Left lung (tissue), 10 donors: ENCODE measurements around the gene XCL2. TPM values are rescaled to one million over a fixed set of nuclear protein-coding genes. Genes with fewer than 3 reads are reported as not detected.

Source experiments
- ATAC-seq: fragments of 200-7000 bp; cut with Tn5 transposase; one replicate; pipeline ENCODE4 v1.9.1; 2020; ENCODE audit warnings: moderate library complexity
- DNase-seq, 4 donors: peaks; one replicate each; pipeline ENCODE4 v3.0.0-alpha.2; 2013 to 2020
- H3K27ac ChIP-seq, 2 donors: fragments of 200-600 bp; sonication (generic) in 1 of 2; one replicate each; pipeline versions ENCODE4 v1.5.0 to v1.8.0; 2020 to 2021
- H3K27me3 ChIP-seq, 2 donors: fragments of 200-600 bp; sonication (generic) in 1 of 2; one replicate each; pipeline versions ENCODE4 v1.5.0 to v1.8.0; 2020 to 2021
- H3K36me3 ChIP-seq, 2 donors: fragments of 200-600 bp; sonication (generic) in 1 of 2; one replicate each; pipeline versions ENCODE4 v1.5.0 to v1.8.0; 2020 to 2021
- H3K4me1 ChIP-seq, 2 donors: fragments of 200-600 bp; one replicate each; pipeline ENCODE4 v1.8.0; 2021
- H3K4me3 ChIP-seq, 2 donors: fragments of 200-600 bp; sonication (generic) in 1 of 2; one replicate each; pipeline versions ENCODE4 v1.5.0 to v1.8.0; 2020 to 2021; ENCODE audit warnings: mild to moderate bottlenecking in 1 of 2
- H3K9me3 ChIP-seq, 2 donors: fragments of 200-600 bp; sonication (generic) in 1 of 2; one replicate each; pipeline versions ENCODE4 v1.5.0 to v1.8.0; 2020 to 2021
- intact Hi-C, 2 donors: fragments of 100-400 bp; cut with DNase I; formaldehyde crosslinking; loops; one replicate each; pipeline versions ENCODE4 v1.11.2 to v1.14.2; 2022
- polyA plus RNA-seq, 6 donors: library from polyadenylated mRNA; unstranded; fragments of 120-200 nt; gene quantifications; one replicate each; pipeline ENCODE4 v1.2.1, GENCODE V29; 2013; ENCODE audit not compliant: insufficient read length in 6 of 6
- total RNA-seq, 2 donors: library from RNA; stranded (reverse); fragmentation: NEBNext Ultra II Directional; extraction: Animal tissue kit (Norgen Biotek cat#: 25700); gene quantifications; one replicate each; pipeline ENCODE4 v1.2.1, GENCODE V29; 2021
- TF ChIP-seq, protein P1 (sequence below), 2 donors: fragments of 200-600 bp; sonication (generic) in 1 of 2; IDR thresholded peaks; one replicate each; pipeline versions ENCODE4 v1.5.0 to v1.8.0; 2021; ENCODE audit warnings: antibody characterized with exemption in 2 of 2
- donor health status: DM: no; HTN: yes; CAD: no.
- donor health status: DM: no; HTN: no; CAD: no.

XCL2 gene
- total and polyA plus RNA-seq, 8 donors, result 0.39 to 1.5 (median 0.89) TPM; not detected in 1

DNA sequence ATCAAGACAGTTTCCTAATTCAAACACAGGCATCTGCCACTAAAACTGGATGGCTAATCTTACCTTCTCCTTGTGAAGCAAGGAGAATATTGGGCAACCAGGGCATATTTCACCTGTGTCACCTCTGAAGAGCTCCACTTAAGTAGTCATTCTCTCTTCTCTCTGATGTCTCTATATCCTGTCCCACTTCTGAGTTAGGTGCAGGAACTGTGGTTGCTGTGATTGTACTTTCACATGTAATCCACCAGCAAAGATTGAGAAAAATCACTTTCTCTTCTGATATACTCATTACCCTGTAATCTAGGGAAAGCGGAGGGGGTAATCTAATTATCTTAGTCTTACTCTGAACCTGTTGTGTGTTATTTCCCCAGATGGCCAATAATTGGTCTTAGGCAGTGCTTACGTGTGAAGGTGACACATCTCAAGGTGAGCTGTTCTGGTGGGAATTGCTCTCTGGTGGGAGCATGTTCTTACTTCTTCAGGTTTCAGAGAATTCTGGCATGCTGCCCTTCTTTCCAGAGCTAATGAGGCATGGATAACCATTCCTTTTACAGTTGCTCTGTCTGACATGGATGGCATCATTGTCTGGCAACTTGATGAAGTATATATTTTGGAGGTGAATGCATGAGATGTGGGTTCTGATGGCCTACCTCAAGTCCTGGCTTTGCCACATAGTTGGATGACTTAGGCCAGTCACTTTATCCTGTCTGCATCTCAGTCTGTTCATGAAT is 12.0 kb downstream of the XCL2 start:
- H3K27ac ChIP-seq, result no peak overlapping the region
- no peak overlapping the region for H3K4me3 ChIP-seq
- intact Hi-C loops, result no loop called here
- peaks cover 0 to 15% of the 10 kb centered on the region in 2 donors for H3K4me1 ChIP-seq
- H3K36me3 ChIP-seq, result no peaks in the 10 kb centered on the region
- ATAC-seq, result no peak
- TF ChIP-seq, protein P1, sequence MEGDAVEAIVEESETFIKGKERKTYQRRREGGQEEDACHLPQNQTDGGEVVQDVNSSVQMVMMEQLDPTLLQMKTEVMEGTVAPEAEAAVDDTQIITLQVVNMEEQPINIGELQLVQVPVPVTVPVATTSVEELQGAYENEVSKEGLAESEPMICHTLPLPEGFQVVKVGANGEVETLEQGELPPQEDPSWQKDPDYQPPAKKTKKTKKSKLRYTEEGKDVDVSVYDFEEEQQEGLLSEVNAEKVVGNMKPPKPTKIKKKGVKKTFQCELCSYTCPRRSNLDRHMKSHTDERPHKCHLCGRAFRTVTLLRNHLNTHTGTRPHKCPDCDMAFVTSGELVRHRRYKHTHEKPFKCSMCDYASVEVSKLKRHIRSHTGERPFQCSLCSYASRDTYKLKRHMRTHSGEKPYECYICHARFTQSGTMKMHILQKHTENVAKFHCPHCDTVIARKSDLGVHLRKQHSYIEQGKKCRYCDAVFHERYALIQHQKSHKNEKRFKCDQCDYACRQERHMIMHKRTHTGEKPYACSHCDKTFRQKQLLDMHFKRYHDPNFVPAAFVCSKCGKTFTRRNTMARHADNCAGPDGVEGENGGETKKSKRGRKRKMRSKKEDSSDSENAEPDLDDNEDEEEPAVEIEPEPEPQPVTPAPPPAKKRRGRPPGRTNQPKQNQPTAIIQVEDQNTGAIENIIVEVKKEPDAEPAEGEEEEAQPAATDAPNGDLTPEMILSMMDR (IDR thresholded peaks at IDR 0.05), result no peak
- no peak for DNase-seq
- H3K9me3 ChIP-seq, result no peaks in the 10 kb centered on the region
- no peaks in the 10 kb centered on the region for H3K27me3 ChIP-seq

DNA sequence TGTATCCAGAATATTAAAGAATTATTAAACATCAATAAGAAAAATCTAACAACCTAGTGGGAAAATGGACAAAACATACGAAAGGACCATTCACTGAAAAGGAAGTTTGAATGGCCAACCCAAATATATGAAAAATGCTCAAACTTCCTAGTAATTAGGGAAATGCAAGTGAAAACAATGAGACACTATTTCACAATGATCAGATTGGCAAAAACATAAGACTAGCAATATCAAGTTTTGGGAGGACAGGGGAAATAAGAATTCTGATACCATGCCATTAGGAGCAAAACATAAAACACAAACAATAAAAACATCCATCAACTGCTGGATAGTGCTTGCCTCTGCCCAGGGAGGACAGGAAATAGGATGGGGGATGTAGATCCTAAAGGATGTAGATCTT is 14.3 kb downstream of the XCL2 start:
- Histone ChIP-seq H3K27me3 (no peaks in the 10 kb centered on the region), H3K36me3 (no peaks in the 10 kb centered on the region), H3K27ac (no peak overlapping the region), H3K9me3 (no peaks in the 10 kb centered on the region), H3K4me1 (peaks cover 0 to under 1% of the 10 kb centered on the region in 2 donors), H3K4me3 (no peak overlapping the region)
- DNase-seq (no peak), ATAC-seq (no peak)
- TF ChIP-seq, protein P1 (IDR thresholded peaks at IDR 0.05), result no peak
- intact Hi-C loops, result no loop called here

DNA sequence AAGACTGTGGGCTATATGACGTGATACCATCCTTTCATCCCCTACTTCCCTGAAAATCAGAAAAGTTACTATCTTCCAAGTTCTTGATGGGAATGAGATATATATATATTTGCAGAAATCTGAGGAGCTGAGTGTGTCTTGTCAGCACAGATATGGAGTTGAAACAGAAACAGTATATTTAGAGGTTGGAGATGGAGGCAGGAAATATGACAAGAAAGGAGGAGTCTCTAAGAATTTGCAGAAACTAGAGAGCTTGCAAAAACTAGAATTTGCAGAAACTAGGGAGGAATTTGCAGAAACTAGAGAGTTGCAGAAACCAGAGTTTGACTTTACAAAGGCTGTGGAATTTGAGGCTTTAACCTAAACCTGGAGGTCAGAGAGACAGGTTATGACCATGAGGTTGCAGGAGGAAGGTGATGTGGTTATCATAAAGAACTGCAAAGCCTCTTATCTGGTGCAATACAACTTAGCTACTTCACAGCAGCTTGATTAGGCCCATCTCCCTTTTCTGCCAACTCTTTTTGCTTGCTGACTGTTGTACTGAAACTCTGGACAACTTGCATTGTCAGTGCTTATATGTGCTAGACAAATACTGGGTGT is 22.3 kb downstream of the XCL2 start:
- DNase-seq (no peak), ATAC-seq (no peak)
- Histone ChIP-seq H3K36me3 (no peaks in the 10 kb centered on the region), H3K4me1 (peaks cover 0 to 14% of the 10 kb centered on the region in 2 donors), H3K9me3 (peaks cover 0 to 5% of the 10 kb centered on the region in 2 donors), H3K4me3 (no peak overlapping the region), H3K27me3 (no peaks in the 10 kb centered on the region), H3K27ac (no peak overlapping the region)
- intact Hi-C loops, result no loop called here
- TF ChIP-seq, protein P1 (IDR thresholded peaks at IDR 0.05), result no peak

DNA sequence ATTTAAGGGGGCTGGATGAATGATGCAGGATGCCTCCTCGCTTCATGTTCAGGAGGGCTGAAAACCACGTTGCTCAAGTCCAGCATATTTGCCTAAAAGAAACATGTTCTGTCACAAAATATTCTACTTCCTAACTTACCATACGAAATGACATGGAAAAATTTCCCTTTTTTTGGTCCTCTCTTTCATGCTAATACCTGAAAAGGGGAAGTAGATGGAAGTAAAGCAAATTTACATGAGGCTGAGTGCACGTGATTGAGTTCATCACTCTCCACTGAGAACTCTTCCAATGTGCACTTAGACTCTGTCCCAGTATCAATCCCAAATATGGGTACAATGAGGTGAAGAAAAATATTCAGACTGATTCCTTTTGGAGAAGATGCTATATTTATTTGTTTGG is 23.0 kb downstream of the XCL2 start:
- no peaks in the 10 kb centered on the region for H3K27me3 ChIP-seq
- no peak overlapping the region for H3K27ac ChIP-seq
- peaks cover 0 to 5% of the 10 kb centered on the region in 2 donors for H3K9me3 ChIP-seq
- no peaks in the 10 kb centered on the region for H3K36me3 ChIP-seq
- intact Hi-C loops, result no loop called here
- TF ChIP-seq, protein P1 (IDR thresholded peaks at IDR 0.05), result no peak
- ATAC-seq, result no peak
- no peak for DNase-seq
- peaks cover 0 to 14% of the 10 kb centered on the region in 2 donors for H3K4me1 ChIP-seq
- no peak overlapping the region for H3K4me3 ChIP-seq

DNA sequence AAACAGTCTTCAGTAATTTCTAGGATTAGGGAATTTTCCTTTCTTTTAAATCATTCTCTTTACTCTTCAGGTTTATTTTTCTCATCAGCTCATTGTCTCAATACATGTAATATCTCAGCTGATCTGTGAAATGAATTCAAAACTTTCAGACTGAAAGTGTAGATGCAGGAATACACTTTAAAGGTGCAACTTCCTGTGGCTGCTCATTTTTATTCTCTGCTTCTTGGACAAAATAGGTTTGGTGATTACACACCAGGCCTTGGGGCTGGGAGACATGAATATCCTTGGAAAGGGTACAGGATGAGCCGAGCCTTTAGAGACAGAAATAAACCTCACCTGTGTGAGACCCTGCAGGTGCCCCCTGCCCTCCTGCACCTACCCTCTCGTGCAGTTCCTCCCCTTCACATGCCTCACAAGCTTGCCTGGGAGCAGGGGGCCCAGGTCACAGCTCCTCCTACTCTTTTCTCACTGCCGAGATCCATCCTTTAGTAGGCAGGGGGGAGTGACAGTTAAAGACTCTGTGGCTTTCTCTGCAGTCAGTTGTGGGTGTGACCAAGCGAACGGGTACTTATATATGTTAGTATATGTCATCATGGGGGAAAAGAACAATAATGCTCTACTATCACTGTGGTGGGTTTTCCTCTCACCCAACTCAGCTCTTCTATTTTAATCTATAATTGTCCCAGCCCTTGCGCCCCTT is 23.6 kb downstream of the XCL2 start:
- no peak overlapping the region for H3K4me3 ChIP-seq
- intact Hi-C loops, result no loop called here
- TF ChIP-seq, protein P1 (IDR thresholded peaks at IDR 0.05), result no peak
- no peaks in the 10 kb centered on the region for H3K36me3 ChIP-seq
- H3K4me1 ChIP-seq, result peaks cover 0 to 14% of the 10 kb centered on the region in 2 donors
- peaks cover 0 to 5% of the 10 kb centered on the region in 2 donors for H3K9me3 ChIP-seq
- H3K27ac ChIP-seq, result no peak overlapping the region
- no peaks in the 10 kb centered on the region for H3K27me3 ChIP-seq
- ATAC-seq, result no peak
- no peak for DNase-seq
